CD14-positive monocyte (primary cell): ENCODE results near the gene INO80. TPM values are rescaled to one million over a fixed set of nuclear protein-coding genes. Genes with fewer than 3 reads are reported as not detected.

Experiments used
- DNase-seq, 3 donors: peaks; one replicate each; pipeline ENCODE4 v3.0.0-alpha.2; 2011 to 2022
- H2AFZ ChIP-seq: 2 replicates; pipeline ENCODE4 v1.6.0; 2012; ENCODE audit warnings: mild to moderate bottlenecking, low read depth, low read length, inconsistent platforms; ENCODE audit not compliant: insufficient read depth, poor library complexity, severe bottlenecking
- H3K27ac ChIP-seq, 2 donors: 1 replicate in 1 of 2; 2 replicates in 1 of 2; pipeline ENCODE4 v1.5.1; 2012 to 2013; ENCODE audit warnings: low read length in 2 of 2, control low read depth in 1 of 2, inconsistent platforms in 1 of 2, low read depth in 1 of 2, mild to moderate bottlenecking in 1 of 2
- H3K27me3 ChIP-seq, 2 donors: one replicate each; pipeline versions ENCODE4 v1.6.0 to v1.6.1; 2011 to 2013; ENCODE audit warnings: low read length in 2 of 2; ENCODE audit not compliant: control insufficient read depth in 2 of 2, insufficient read depth in 2 of 2
- H3K36me3 ChIP-seq, 2 donors: replicated peaks in 1 of 2; 1 replicate in 1 of 2; 2 replicates in 1 of 2; pipeline versions ENCODE4 v1.5.1 to v1.6.1; 2012 to 2013; ENCODE audit warnings: low read length in 2 of 2, control low read depth in 1 of 2, inconsistent platforms in 1 of 2, mild to moderate bottlenecking in 1 of 2; ENCODE audit not compliant: insufficient read depth in 2 of 2, control insufficient read depth in 1 of 2
- H3K4me1 ChIP-seq, 2 donors: 1 replicate in 1 of 2; 2 replicates in 1 of 2; pipeline versions ENCODE4 v1.5.1 to v1.6.1; 2012 to 2013; ENCODE audit warnings: low read length in 2 of 2, control low read depth in 1 of 2, inconsistent platforms in 1 of 2, mild to moderate bottlenecking in 1 of 2, moderate library complexity in 1 of 2; ENCODE audit not compliant: insufficient read depth in 2 of 2, control insufficient read depth in 1 of 2
- H3K4me2 ChIP-seq: replicated peaks from 2 replicates; pipeline ENCODE3; 2012; ENCODE audit warnings: low read length, moderate library complexity, mild to moderate bottlenecking; ENCODE audit not compliant: poor library complexity, severe bottlenecking; ENCODE audit errors: extremely low read depth
- H3K4me3 ChIP-seq, 3 experiments: fragments of 200-600 bp in 1 of 3; sonication (generic) in 1 of 3; replicated peaks in 1 of 3; 1 replicate in 2 of 3; 2 replicates in 1 of 3; pipeline ENCODE4 v1.5.1; 2011 to 2013; ENCODE audit warnings: low read length in 3 of 3, mild to moderate bottlenecking in 3 of 3, control low read depth in 2 of 3, low read depth in 2 of 3, inconsistent platforms in 1 of 3, moderate library complexity in 1 of 3
- H3K79me2 ChIP-seq: 2 replicates; pipeline ENCODE4 v1.6.0; 2012; ENCODE audit warnings: mild to moderate bottlenecking, control low read depth, inconsistent platforms, low read length, moderate library complexity; ENCODE audit not compliant: insufficient read depth
- H3K9ac ChIP-seq: 2 replicates; pipeline ENCODE4 v1.6.0; 2017; ENCODE audit warnings: low read length, mild to moderate bottlenecking; ENCODE audit not compliant: insufficient read depth, poor library complexity, severe bottlenecking
- H3K9me3 ChIP-seq, 2 donors: replicated peaks in 1 of 2; 1 replicate in 1 of 2; 2 replicates in 1 of 2; pipeline versions ENCODE4 v1.5.1 to v1.6.1; 2012 to 2013; ENCODE audit warnings: low read length in 2 of 2, control low read depth in 1 of 2; ENCODE audit not compliant: control insufficient read depth in 1 of 2, insufficient read depth in 1 of 2
- H4K20me1 ChIP-seq: 2 replicates; pipeline ENCODE4 v1.6.0; 2012; ENCODE audit warnings: mild to moderate bottlenecking, low read length, control low read depth, moderate library complexity; ENCODE audit not compliant: insufficient read depth
- H3K27ac Mint-ChIP-seq, 7 donors: one replicate each; pipeline ENCODE4 v1.8.0; 2020; ENCODE audit warnings: mild to moderate bottlenecking in 7 of 7, mixed read lengths in 7 of 7, moderate library complexity in 6 of 7, inconsistent platforms in 2 of 7
- H3K27me3 Mint-ChIP-seq, 3 donors: one replicate each; pipeline ENCODE4 v1.8.0; 2021 to 2022; ENCODE audit warnings: low read depth in 3 of 3, mild to moderate bottlenecking in 3 of 3, mixed read lengths in 3 of 3, moderate library complexity in 3 of 3, inconsistent platforms in 1 of 3
- H3K36me3 Mint-ChIP-seq, 2 donors: one replicate each; pipeline ENCODE4 v1.8.0; 2020; ENCODE audit warnings: mixed read lengths in 2 of 2, inconsistent platforms in 1 of 2, mild to moderate bottlenecking in 1 of 2
- H3K4me1 Mint-ChIP-seq: one replicate; pipeline ENCODE4 v1.8.0; 2020; ENCODE audit warnings: mild to moderate bottlenecking, mixed read lengths
- H3K4me3 Mint-ChIP-seq, 2 donors: one replicate each; pipeline ENCODE4 v1.8.0; 2020; ENCODE audit warnings: mild to moderate bottlenecking in 2 of 2, mixed read lengths in 2 of 2, moderate library complexity in 1 of 2
- H3K9me3 Mint-ChIP-seq, 7 donors: one replicate each; pipeline ENCODE4 v1.8.0; 2020 to 2022; ENCODE audit warnings: mixed read lengths in 7 of 7, mild to moderate bottlenecking in 6 of 7, moderate library complexity in 6 of 7, inconsistent platforms in 2 of 7
- CTCF ChIP-seq: fragments of 200-600 bp; IDR thresholded peaks from one replicate; pipeline ENCODE4 v1.8.0; 2022; ENCODE audit warnings: antibody characterized with exemption, mild to moderate bottlenecking
- WGBS: methylation state at CpG from one replicate; pipeline ENCODE4 v1.1.5; 2013; ENCODE audit warnings: missing lambda C conversion rate; ENCODE audit not compliant: insufficient coverage; 5-methylcytosine and 5-hydroxymethylcytosine counted together
- intact Hi-C, 2 donors: fragments of 100-400 bp; cut with micrococcal nuclease; formaldehyde crosslinking; loops; one replicate each; pipeline versions ENCODE4 v1.15.0 to v1.15.1; 2023
- polyA plus RNA-seq, 3 donors: library from polyadenylated mRNA; depleted of rRNA in 1 of 3; unstranded in 2 of 3; stranded (reverse) in 1 of 3; fragments of 300-500 nt in 2 of 3; fragments of >200 nt in 1 of 3; fragmentation: Illumina TruSeq in 2 of 3; gene quantifications; 1 replicate in 2 of 3; 2 replicates in 1 of 3; pipeline ENCODE4 v1.2.3, GENCODE V29; 2012 to 2021

INO80 gene
- polyA plus RNA-seq, 3 donors = 2.3 to 13.1 (median 2.4) TPM

- H2AFZ ChIP-seq = no peak overlapping the region
- peak overlapping the region in 1 of 7 donors; percentile 32 for H3K27ac Mint-ChIP-seq
- 86% methylated on average over 18 of the region's 19 CpGs for WGBS
- DNase-seq = no peak
- TF ChIP-seq CTCF = no peak
- H3K36me3 ChIP-seq = no peaks in the 10 kb centered on the region
- H3K9me3 Mint-ChIP-seq = no peaks in the 10 kb centered on the region
- H3K4me1 Mint-ChIP-seq = peaks cover 37% of the 10 kb centered on the region
- H3K4me2 ChIP-seq = no peak overlapping the region
- peaks cover 0 to 3% of the 10 kb centered on the region in 2 donors for H3K27me3 ChIP-seq
- H3K79me2 ChIP-seq = no peaks in the 10 kb centered on the region
- no peak overlapping the region for H3K27ac ChIP-seq
- no peaks in the 10 kb centered on the region for H4K20me1 ChIP-seq
- peaks cover 11 to 17% (median 11%) of the 10 kb centered on the region in 3 donors for H3K27me3 Mint-ChIP-seq
- H3K4me1 ChIP-seq = peaks cover 34 to 42% of the 10 kb centered on the region in 2 donors
- intact Hi-C loops = no loop called here
- no peaks in the 10 kb centered on the region for H3K9me3 ChIP-seq
- H3K36me3 Mint-ChIP-seq = no peaks in the 10 kb centered on the region
- H3K4me3 ChIP-seq = no peak overlapping the region
- no peak overlapping the region for H3K9ac ChIP-seq
- H3K4me3 Mint-ChIP-seq = no peak overlapping the region
Measured at GRCh38 chr15:40937762-40938535, 178.1 kb downstream of the INO80 start.

DNA sequence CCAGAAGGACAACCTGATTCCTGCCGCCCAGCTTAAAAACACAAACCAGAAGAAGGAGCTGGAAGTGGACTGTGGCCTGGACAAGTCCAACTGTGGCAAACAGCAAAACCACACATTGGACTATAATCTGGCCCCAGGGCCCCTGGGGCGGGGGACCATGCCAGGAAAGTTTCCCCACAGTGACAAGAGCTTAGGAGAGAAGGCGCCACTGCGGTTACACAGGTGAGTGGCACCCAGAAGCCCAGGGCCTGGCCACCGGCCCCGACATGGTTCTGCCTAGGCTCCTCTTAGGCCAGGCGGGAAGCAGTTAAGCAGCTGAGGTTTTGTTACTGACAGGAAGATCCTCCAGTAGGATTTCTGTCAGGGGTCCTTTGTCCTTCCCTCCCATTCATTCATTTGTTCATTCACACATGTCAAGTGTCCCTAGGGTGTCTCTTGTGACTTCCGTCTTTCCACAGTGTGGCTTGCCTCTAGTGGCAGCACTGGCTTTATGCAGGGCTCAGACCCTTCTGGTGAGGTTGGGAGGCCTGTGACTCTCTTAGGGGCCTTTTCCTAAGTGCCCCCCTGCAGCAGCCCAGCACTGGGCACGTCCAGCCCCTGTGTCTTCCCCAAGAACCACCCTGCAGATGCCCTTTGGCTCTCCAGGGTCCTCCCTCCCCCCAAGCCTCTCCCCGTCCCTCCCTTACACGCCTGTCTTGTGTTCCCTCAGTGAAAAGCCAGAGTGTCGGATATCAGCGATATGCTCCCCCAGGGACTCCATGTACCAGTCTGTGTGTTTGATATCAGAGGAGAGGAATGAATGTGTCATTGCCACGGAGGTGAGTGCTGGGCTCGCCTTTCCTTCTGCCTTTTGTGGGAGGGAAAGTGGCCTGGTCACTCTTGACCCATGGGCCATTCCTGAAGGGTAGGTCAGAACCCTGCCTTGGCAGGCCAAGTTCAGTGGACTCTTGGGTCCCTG is 179.1 kb downstream of the INO80 start:
- TF ChIP-seq CTCF = no peak
- H3K4me1 Mint-ChIP-seq = peaks cover 35% of the 10 kb centered on the region
- Histone ChIP-seq H3K9ac (no peak overlapping the region), H3K4me3 (no peak overlapping the region), H2AFZ (no peak overlapping the region), H3K9me3 (no peaks in the 10 kb centered on the region), H3K36me3 (no peaks in the 10 kb centered on the region), H3K4me1 (peaks cover 24 to 37% of the 10 kb centered on the region in 2 donors), H3K27me3 (peaks cover under 1 to 11% of the 10 kb centered on the region in 2 donors), H4K20me1 (no peaks in the 10 kb centered on the region), H3K79me2 (no peaks in the 10 kb centered on the region), H3K27ac (no peak overlapping the region), H3K4me2 (no peak overlapping the region)
- no peak for DNase-seq
- peaks cover 14 to 26% (median 20%) of the 10 kb centered on the region in 3 donors for H3K27me3 Mint-ChIP-seq
- no peaks in the 10 kb centered on the region for H3K9me3 Mint-ChIP-seq
- H3K4me3 Mint-ChIP-seq = no peak overlapping the region
- 95% methylated on average over 12 of the region's 15 CpGs for WGBS
- H3K36me3 Mint-ChIP-seq = no peaks in the 10 kb centered on the region
- intact Hi-C loops = no loop called here
- peak overlapping the region in 2 of 7 donors; percentile 43 to 59 for H3K27ac Mint-ChIP-seq
